Effector CD4-positive, alpha-beta T cell (primary cell): ENCODE data around the gene TGFB2.

Source experiments
- DNase-seq: peaks from one replicate; pipeline ENCODE4 v3.0.0-alpha.2; 2020

TGFB2 gene

GRCh38 chr1:218363141-218363540, 18.0 kb downstream of the TGFB2 start:
- DNase-seq: no peak

GRCh38 chr1:218364028-218364710, 19.0 kb downstream of the TGFB2 start:
- no peak for DNase-seq

DNA sequence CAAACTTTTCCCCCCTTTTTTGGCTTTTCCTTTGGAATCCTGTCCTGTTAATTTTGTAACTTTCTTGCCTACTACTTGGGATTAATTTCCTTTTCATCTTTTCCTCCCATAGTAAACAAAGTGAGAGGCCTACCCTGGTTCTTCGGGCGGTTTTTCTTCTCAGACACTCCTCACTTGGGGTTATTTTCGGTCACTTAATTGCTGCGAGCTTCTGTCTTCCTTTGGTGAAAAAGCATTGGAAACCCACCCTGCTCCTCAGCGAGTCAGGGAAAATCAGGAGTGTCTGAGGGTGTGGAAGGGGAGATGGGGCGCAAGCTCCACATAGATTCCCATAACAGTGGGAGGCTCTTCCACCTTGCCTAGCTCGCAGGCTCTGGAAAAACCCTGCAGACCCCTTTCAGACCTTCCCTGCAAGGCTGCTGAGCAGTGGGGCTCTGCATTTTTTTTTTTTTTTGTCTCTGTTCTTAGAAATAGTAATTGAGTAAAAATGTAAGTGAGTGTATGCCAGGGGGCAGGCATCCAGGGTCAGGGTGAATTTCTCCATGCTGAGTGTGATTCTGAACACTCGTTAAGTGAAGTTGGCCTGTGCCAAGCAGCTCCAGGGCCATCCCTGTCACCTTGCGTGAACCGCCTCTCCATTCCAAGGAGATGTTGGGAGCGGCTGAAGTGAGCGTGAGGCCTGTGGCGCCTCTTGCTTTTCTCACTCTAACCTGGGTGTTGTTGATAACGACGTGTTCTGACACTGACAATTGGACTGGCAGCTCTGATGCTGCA, 20.3 kb downstream of the TGFB2 start:
- no peak for DNase-seq

DNA sequence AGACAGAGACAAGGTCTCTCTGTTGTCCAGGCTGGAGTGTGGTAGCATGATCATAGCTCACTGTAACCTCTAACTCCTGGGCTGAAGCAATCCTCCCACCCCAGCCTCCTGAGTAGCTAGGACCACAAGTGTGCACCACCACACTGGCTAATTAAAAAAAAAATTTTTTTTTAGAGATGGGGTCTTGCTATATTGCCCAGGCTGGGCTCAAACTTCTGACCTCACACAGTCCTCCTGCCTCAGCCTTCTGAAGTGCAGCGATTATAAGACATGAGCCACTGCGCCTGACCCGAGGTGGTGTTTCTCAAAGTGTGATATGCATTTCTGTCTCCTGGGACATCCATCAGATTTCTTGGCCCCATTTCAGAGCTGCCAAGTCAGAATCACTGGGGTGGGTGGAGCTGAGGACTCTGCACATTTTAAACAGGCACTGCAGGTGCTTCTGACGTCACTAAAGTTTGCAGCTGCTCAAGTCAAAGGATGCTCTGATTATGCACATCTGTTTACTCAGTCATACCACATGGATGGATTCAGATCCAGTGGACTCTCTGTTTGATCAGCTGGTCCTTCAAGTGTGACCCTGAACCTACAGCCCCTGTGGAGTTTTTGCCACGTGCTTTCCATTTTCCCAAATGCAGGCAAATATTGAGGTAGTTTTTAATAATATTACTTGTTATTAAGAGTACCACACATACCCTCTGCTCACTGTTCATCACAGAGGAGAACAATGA, 21.4 kb downstream of the TGFB2 start:
- no peak for DNase-seq

- no peak for DNase-seq
These were observed 22.0 kb downstream of the TGFB2 start for GRCh38 chr1:218367118-218367517.

- DNase-seq: no peak
These were observed 23.6 kb downstream of the TGFB2 start for GRCh38 chr1:218368686-218369085.

GRCh38 chr1:218369688-218370511, 24.8 kb downstream of the TGFB2 start:
- DNase-seq: no peak

DNA sequence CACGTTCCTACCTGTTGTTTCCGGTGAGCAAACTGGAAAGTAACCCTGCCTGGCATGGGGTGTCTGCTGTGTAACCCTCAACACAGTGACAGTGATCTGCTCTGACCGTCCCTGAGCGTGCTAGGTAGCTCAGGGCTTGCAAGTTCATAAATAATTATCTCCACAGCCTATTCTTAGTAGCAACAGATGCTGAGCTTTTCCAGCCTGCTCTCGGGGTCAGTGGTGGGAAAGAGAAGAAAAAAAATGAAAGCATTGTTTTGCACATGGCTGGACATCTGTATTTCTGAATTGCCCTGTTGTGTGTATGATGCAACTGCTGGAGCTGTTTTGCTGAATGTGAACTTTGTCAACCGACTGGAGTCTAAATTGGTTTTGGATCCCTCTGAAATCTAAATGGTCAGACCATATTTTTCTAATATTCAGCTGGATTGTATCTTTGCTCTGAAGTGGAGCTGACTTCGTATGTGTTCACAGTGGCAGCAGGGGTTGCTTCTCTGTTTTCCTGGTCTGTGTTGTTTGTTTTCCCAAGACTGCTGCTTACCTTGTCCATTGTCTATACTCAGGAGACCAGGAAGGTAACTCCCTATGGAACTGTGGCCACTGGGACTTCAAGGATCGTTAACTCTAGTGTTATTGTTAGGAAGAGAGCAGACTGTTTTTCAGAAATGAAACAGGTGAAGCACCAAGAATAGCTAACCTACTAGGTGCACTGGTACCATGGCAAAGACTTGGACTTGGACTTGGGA, 27.0 kb downstream of the TGFB2 start:
- no peak for DNase-seq

GRCh38 chr1:218374401-218375353, 29.5 kb downstream of the TGFB2 start:
- DNase-seq: no peak

- no peak for DNase-seq
These were observed 31.6 kb downstream of the TGFB2 start for GRCh38 chr1:218376722-218377121.

- no peak for DNase-seq
These were observed 32.1 kb downstream of the TGFB2 start for GRCh38 chr1:218377143-218377660.

DNA sequence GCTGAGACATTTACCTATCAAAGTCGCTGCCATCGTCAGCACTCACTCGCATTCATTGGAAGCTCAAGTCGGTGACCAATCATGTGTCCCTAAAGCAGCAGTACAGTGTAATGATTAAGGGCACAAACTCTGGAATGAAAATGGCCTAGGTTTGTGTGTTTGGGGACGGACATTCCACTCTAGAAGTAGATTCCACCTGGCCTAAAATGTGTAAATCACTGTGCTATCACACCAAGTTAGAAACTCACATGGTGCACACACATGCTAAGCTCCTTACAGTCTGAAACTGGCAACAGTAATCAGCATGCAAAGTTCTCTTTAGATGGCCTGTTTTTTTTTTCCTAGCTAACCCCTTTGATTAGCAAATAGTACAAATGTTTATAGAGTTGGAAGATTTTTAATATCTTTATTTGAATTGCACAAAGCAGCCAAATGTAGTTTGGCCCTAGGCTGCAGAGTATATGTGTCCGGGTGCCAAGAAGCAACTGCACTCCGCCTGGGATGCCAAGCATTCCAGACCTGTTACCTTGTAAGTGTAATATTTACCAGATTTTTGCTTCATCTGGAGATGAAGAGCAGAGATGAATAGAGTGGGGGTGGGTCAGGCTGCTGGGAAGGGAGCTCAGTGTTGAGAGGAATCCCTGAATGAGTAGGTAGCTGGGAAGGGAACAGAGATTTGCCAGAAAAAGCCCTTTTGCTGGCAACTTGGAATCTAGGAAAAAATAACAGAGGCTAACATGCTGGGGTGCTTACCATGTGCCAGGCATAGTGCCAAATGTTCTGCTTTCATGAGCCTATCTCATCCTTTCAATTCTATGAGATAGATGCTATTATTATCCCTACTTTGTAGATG, 35.2 kb downstream of the TGFB2 start:
- DNase-seq: no peak

- no peak for DNase-seq
These were observed 37.1 kb downstream of the TGFB2 start for GRCh38 chr1:218382261-218382660.

DNA sequence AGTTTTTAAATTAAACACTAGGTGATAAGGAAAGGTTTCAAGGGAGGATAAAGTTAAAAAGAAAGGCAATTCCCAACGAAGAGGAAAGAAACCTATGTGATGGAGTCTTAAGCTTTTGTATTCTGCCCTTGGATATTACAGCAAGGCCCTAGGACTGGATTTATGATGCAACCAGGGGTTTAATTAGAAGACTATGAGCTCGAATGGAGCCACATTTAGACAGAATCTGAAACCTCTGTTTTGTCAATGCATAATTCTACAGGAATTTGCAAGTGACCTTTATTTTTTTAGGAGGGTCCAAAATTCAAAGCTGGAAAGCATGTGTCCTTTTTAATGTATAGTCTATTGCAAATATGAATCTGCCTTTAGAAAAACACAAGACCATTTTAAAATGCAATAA, 37.9 kb downstream of the TGFB2 start:
- DNase-seq: no peak

DNA sequence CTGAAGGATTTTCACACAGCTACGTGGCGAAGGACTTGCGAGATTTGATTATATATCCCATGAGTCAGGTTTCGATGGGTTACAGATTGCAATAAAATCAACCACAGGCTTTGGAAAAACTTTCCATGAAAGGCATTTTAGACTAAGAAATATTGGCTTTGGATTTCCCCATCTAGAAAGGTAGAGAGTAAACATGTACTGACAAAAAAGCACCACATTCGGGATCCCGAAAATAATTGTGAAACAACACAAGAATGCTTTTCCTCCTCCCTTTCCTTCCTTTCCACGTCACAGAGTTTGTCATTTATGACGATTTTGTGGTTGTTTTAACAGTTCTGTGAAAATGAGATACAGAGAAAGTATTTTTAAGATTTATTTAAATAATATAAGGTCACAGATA, 38.5 kb downstream of the TGFB2 start:
- no peak for DNase-seq

GRCh38 chr1:218384581-218384993, 39.5 kb downstream of the TGFB2 start:
- DNase-seq: no peak

GRCh38 chr1:218388591-218388990, 43.5 kb downstream of the TGFB2 start:
- DNase-seq: no peak

DNA sequence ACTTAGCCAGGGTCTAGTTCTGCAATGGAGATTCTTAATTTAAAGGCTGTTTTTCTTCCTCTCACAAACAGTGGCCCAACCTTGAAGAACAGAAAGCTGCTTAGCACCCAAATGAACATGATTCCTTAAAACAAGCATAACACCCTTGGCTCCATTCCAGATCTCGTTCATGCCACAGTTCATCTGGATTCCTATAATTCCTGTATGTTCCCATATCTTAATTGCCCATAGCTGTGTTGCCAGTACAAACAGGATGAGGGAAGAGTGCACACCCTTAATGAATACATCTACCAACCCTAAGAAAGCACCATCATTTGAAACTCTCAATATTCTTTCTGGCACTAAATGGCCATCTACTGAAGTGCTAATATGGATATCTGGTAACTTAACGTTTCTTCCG, 45.5 kb downstream of the TGFB2 start:
- DNase-seq: no peak

DNA sequence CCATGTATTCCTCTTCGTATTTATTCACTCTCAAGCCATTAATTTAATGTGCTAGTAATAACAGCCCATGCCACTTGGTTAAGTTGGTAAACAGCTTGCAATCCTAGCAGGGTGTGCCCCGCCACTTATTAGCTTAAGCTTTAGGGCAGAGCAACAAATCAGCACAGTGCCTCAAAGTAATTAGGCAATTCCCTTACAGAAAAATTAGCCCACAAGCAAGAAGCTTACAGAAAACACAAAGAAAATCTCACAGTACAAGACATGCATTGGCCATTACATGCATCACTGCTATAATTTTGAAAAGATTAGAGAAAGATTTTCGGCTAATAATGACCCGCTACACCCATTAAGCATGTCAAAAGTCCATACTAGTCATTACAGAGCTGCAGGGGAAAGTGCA, 47.6 kb downstream of the TGFB2 start:
- no peak for DNase-seq

GRCh38 chr1:218394416-218394815, 49.3 kb downstream of the TGFB2 start:
- no peak for DNase-seq
